GM23248 (cell line): ENCODE measurements around the gene FYTTD1. TPM values are rescaled to one million over a fixed set of nuclear protein-coding genes. Genes with fewer than 3 reads are reported as not detected.
"Not testable (repeated sequence)": the region's sequence is repeated elsewhere in the genome, so short reads cannot be mapped to it uniquely, and the experiment has no call there.

Experiments
- DNase-seq: peaks from one replicate; pipeline ENCODE4 v3.0.0-alpha.2; 2015
- H2AFZ ChIP-seq: fragments of 200-600 bp; sonication (generic); 2 replicates; pipeline ENCODE4 v1.6.1; 2016; ENCODE audit warnings: antibody characterized with exemption
- H3F3A ChIP-seq: fragments of 200-600 bp; sonication (generic); 2 replicates; pipeline ENCODE4 v1.6.1; 2016; ENCODE audit warnings: mild to moderate bottlenecking, antibody characterized with exemption, mixed run types; ENCODE audit not compliant: insufficient read depth
- H3K27ac ChIP-seq: fragments of 200-600 bp; sonication (generic); 2 replicates; pipeline ENCODE4 v1.5.1; 2016; ENCODE audit warnings: mild to moderate bottlenecking
- H3K27me3 ChIP-seq: fragments of 200-600 bp; sonication (generic); replicated peaks from 2 replicates; pipeline ENCODE4 v1.6.1; 2016; ENCODE audit warnings: mild to moderate bottlenecking; ENCODE audit not compliant: insufficient read depth
- H3K36me3 ChIP-seq: fragments of 200-600 bp; sonication (generic); 2 replicates; pipeline ENCODE4 v1.6.1; 2016; ENCODE audit warnings: low read depth, mild to moderate bottlenecking
- H3K4me1 ChIP-seq: fragments of 200-600 bp; sonication (generic); 2 replicates; pipeline ENCODE4 v1.6.1; 2016; ENCODE audit warnings: mild to moderate bottlenecking; ENCODE audit not compliant: insufficient read depth
- H3K4me2 ChIP-seq: fragments of 200-600 bp; sonication (generic); one replicate; pipeline ENCODE4 v1.6.1; 2016; ENCODE audit warnings: mild to moderate bottlenecking; ENCODE audit not compliant: unreplicated experiment
- H3K4me3 ChIP-seq: fragments of 200-600 bp; sonication (generic); 2 replicates; pipeline ENCODE4 v1.5.1; 2016; ENCODE audit warnings: mild to moderate bottlenecking
- H3K79me2 ChIP-seq: fragments of 200-600 bp; sonication (generic); 2 replicates; pipeline ENCODE4 v1.6.1; 2016; ENCODE audit warnings: mild to moderate bottlenecking; ENCODE audit not compliant: insufficient read depth
- H3K9ac ChIP-seq: fragments of 200-600 bp; sonication (generic); 2 replicates; pipeline ENCODE4 v1.6.1; 2016; ENCODE audit warnings: mild to moderate bottlenecking
- H3K9me2 ChIP-seq: fragments of 200-600 bp; sonication (generic); 2 replicates; pipeline ENCODE4 v1.6.1; 2016; ENCODE audit warnings: mixed run types, mild to moderate bottlenecking, moderate library complexity; ENCODE audit not compliant: insufficient read depth
- H3K9me3 ChIP-seq: fragments of 200-600 bp; sonication (generic); one replicate; pipeline ENCODE4 v1.6.1; 2017; ENCODE audit warnings: low read depth
- H4K20me1 ChIP-seq: fragments of 200-600 bp; sonication (generic); 2 replicates; pipeline ENCODE4 v1.6.0; 2016; ENCODE audit not compliant: insufficient read depth
- EZH2 ChIP-seq: fragments of 200-600 bp; sonication (generic); IDR thresholded peaks from 2 replicates; pipeline ENCODE4 v1.6.1; 2018; ENCODE audit warnings: antibody characterized with exemption, mild to moderate bottlenecking; ENCODE audit not compliant: insufficient read depth, poor library complexity, severe bottlenecking
- EZH2phosphoT487 ChIP-seq: fragments of 200-600 bp; sonication (generic); IDR thresholded peaks from 2 replicates; pipeline ENCODE4 v1.6.1; 2018; ENCODE audit warnings: antibody characterized with exemption, moderate library complexity, mild to moderate bottlenecking, low read depth; ENCODE audit not compliant: insufficient read depth
- WGBS, 2 experiments: methylation state at CpG; one replicate each; pipeline ENCODE4 v1.1.6; 2015 to 2017; ENCODE audit warnings: low lambda C conversion rate in 2 of 2, low coverage in 1 of 2; ENCODE audit errors: missing lambda C conversion rate in 2 of 2; 5-methylcytosine and 5-hydroxymethylcytosine counted together
- in situ Hi-C: fragments of 300-500 bp; cut with MboI; formaldehyde crosslinking; loops from 2 replicates; pipeline ENCODE4 v1.15.0; 2020
- polyA plus RNA-seq: library from polyadenylated mRNA; unstranded; fragments of >200 nt; fragmentation: Nextera tagmentation; extraction: Ambion mirVana; gene quantifications from 2 replicates; pipeline ENCODE4 v1.2.1, GENCODE V29; 2016
- total RNA-seq: library from RNA; depleted of rRNA; stranded (reverse); fragments of >200 nt; shearing (Covaris generic); gene quantifications from 2 replicates; pipeline ENCODE4 v1.2.3, GENCODE V29; 2014

The FYTTD1 gene
- total and polyA plus RNA-seq, 2 experiments from 2014 or later, result 42.0 to 90.4 TPM

GRCh38 chr3:197709135-197709534 lies 40.5 kb upstream of the FYTTD1 start:
- Histone ChIP-seq H3K4me1 (peaks cover 24% of the 10 kb centered on the region), H2AFZ (no peak overlapping the region), H3F3A (peaks cover 32% of the 10 kb centered on the region), H3K27me3 (no peaks in the 10 kb centered on the region), H3K4me2 (no peak overlapping the region), H3K9me3 (no peaks in the 10 kb centered on the region), H3K9ac (no peak overlapping the region), H3K79me2 (peaks cover 46% of the 10 kb centered on the region), H4K20me1 (no peaks in the 10 kb centered on the region), H3K4me3 (no peak overlapping the region), H3K36me3 (no peaks in the 10 kb centered on the region), H3K27ac (no peak overlapping the region), H3K9me2 (no peaks in the 10 kb centered on the region)
- in situ Hi-C loops, result no loop called here
- no peak for DNase-seq
- whole genome bisulfite sequencing, 2 experiments, result 97 to 98% methylated on average over 9 of the region's 9 CpGs
- TF ChIP-seq EZH2phosphoT487, result no peak
- TF ChIP-seq EZH2, result no peak

- H3K9me3 ChIP-seq, H4K20me1 ChIP-seq, DNase-seq, in situ Hi-C loops, H2AFZ ChIP-seq, H3K4me3 ChIP-seq, H3K4me2 ChIP-seq, H3K9ac ChIP-seq, H3K9me2 ChIP-seq, H3K27me3 ChIP-seq, H3K36me3 ChIP-seq: not testable (repeated sequence)
- 86 to 92% methylated on average over 5 of the region's 5 CpGs for WGBS, 2 experiments
- H3K27ac ChIP-seq, result peak overlapping the region; percentile 99
- H3K4me1 ChIP-seq, result peaks cover 24% of the 10 kb centered on the region
- H3K79me2 ChIP-seq, result peaks cover 54% of the 10 kb centered on the region
- H3F3A ChIP-seq, result peaks cover 34% of the 10 kb centered on the region
Observed at GRCh38 chr3:197710965-197711364, 38.7 kb upstream of the FYTTD1 start.

GRCh38 chr3:197711973-197712707 lies 37.5 kb upstream of the FYTTD1 start:
- peaks cover 65% of the 10 kb centered on the region for H3K79me2 ChIP-seq
- H3K27ac ChIP-seq, result peak overlapping the region; percentile 99
- peak overlapping the region; percentile 92 for H3K9ac ChIP-seq
- H3K9me3 ChIP-seq, result no peaks in the 10 kb centered on the region
- H3K36me3 ChIP-seq, result no peaks in the 10 kb centered on the region
- 0 to 1% methylated on average over 9 of the region's 9 CpGs for WGBS, 2 experiments
- no peaks in the 10 kb centered on the region for H3K27me3 ChIP-seq
- peaks cover 34% of the 10 kb centered on the region for H3F3A ChIP-seq
- no peaks in the 10 kb centered on the region for H3K9me2 ChIP-seq
- peak overlapping the region; percentile 94 for H3K4me2 ChIP-seq
- TF ChIP-seq EZH2phosphoT487, result no peak
- no peak for TF ChIP-seq EZH2
- peak; percentile 99 for DNase-seq
- peaks cover 24% of the 10 kb centered on the region for H3K4me1 ChIP-seq
- H2AFZ ChIP-seq, result peak overlapping the region; percentile 81
- in situ Hi-C loops, result no loop called here
- peak overlapping the region; percentile 73 for H3K4me3 ChIP-seq
- H4K20me1 ChIP-seq, result no peaks in the 10 kb centered on the region

- DNase-seq, result no peak
- no peak overlapping the region for H3K4me3 ChIP-seq
- no peaks in the 10 kb centered on the region for H3K9me2 ChIP-seq
Observed at GRCh38 chr3:197713477-197713822, 36.2 kb upstream of the FYTTD1 start.

More at GRCh38 chr3:197713477-197713822, 36.2 kb upstream of the FYTTD1 start:
- WGBS, 2 experiments, result 79 to 83% methylated on average over 4 of the region's 4 CpGs
- H3K79me2 ChIP-seq, result peaks cover 68% of the 10 kb centered on the region
- peak overlapping the region; percentile 94 for H3K4me2 ChIP-seq
- peaks cover 26% of the 10 kb centered on the region for H3K4me1 ChIP-seq
- H3K9me3 ChIP-seq, result no peaks in the 10 kb centered on the region
- no peak for TF ChIP-seq EZH2
- TF ChIP-seq EZH2phosphoT487, result no peak
- H3F3A ChIP-seq, result peaks cover 35% of the 10 kb centered on the region
- peak overlapping the region; percentile 92 for H3K9ac ChIP-seq
- H4K20me1 ChIP-seq, result no peaks in the 10 kb centered on the region
- H3K27ac ChIP-seq, result peak overlapping the region; percentile 99
- in situ Hi-C loops, result no loop called here
- no peaks in the 10 kb centered on the region for H3K36me3 ChIP-seq
- H3K27me3 ChIP-seq, result no peaks in the 10 kb centered on the region
- 0 out of 2 replicates have a peak overlapping the region, but pooled peaks have one; percentile 81 for H2AFZ ChIP-seq
